Measurements from ENCODE around the gene CFAP107.
"Not testable (repeated sequence)": the region's sequence is repeated elsewhere in the genome, so short reads cannot be mapped to it uniquely, and the experiment has no call there.

The CFAP107 gene

GRCh38 chr1:12781488-12781887, 35.5 kb downstream of the CFAP107 start:
- DNase-seq, result not testable (repeated sequence)

GRCh38 chr1:12783783-12784182, 37.8 kb downstream of the CFAP107 start:
- not testable (repeated sequence) for DNase-seq

- not testable (repeated sequence) for DNase-seq
Observed at GRCh38 chr1:12784729-12785128, 38.7 kb downstream of the CFAP107 start.

- not testable (repeated sequence) for DNase-seq
Observed at GRCh38 chr1:12791097-12791496, 45.1 kb downstream of the CFAP107 start, which contains the start of gene PRAMEF1. TSS of gene PRAMEF1 (plus strand) at chr1:12791397. CDS start at chr1:12793228, 1,831 bp downstream.

GRCh38 chr1:12798911-12799310, 52.9 kb downstream of the CFAP107 start:
- no peak for DNase-seq

GRCh38 chr1:12799730-12800129, 53.7 kb downstream of the CFAP107 start:
- no peak for DNase-seq

- DNase-seq, result no peak
Observed at GRCh38 chr1:12809933-12810332, 63.9 kb downstream of the CFAP107 start.

- no peak for DNase-seq
Observed at GRCh38 chr1:12810691-12811408, 64.8 kb downstream of the CFAP107 start.

- no peak for DNase-seq
Observed at GRCh38 chr1:12811409-12811784, 65.4 kb downstream of the CFAP107 start.
